Neural progenitor cell (in vitro differentiated cells): ENCODE measurements around the gene TMEM87B. TPM values are rescaled to one million over a fixed set of nuclear protein-coding genes. Genes with fewer than 3 reads are reported as not detected.

Source experiments
- DNase-seq: peaks from one replicate; pipeline ENCODE4 v3.0.0-alpha.2; 2016; ENCODE audit warnings: low spot score
- H2AFZ ChIP-seq: fragments of 200-600 bp; sonication (generic); replicated peaks from 2 replicates; pipeline ENCODE4 v1.6.1; 2016; ENCODE audit warnings: antibody characterized with exemption
- H3F3A ChIP-seq: fragments of 200-600 bp; sonication (generic); 2 replicates; pipeline ENCODE4 v1.6.1; 2016; ENCODE audit warnings: antibody characterized with exemption, low read depth
- H3K27ac ChIP-seq: fragments of 200-600 bp; sonication (generic); 2 replicates; pipeline ENCODE4 v1.5.1; 2016; ENCODE audit warnings: mild to moderate bottlenecking
- H3K27me3 ChIP-seq: fragments of 200-600 bp; sonication (generic); 2 replicates; pipeline ENCODE4 v1.6.1; 2016; ENCODE audit warnings: mild to moderate bottlenecking, moderate library complexity
- H3K36me3 ChIP-seq: fragments of 200-600 bp; sonication (generic); 2 replicates; pipeline ENCODE4 v1.5.1; 2016
- H3K4me1 ChIP-seq: fragments of 200-600 bp; sonication (generic); 2 replicates; pipeline ENCODE4 v1.6.1; 2016; ENCODE audit warnings: mixed run types
- H3K4me2 ChIP-seq: fragments of 200-600 bp; sonication (generic); 2 replicates; pipeline ENCODE4 v1.6.1; 2016
- H3K4me3 ChIP-seq: fragments of 200-600 bp; sonication (generic); 2 replicates; pipeline ENCODE4 v1.5.1; 2016
- H3K79me2 ChIP-seq: fragments of 200-600 bp; sonication (generic); 2 replicates; pipeline ENCODE4 v1.6.1; 2016; ENCODE audit warnings: low read depth
- H3K9ac ChIP-seq: fragments of 200-600 bp; sonication (generic); 2 replicates; pipeline ENCODE4 v1.6.1; 2016
- H3K9me3 ChIP-seq: fragments of 200-600 bp; sonication (generic); 2 replicates; pipeline ENCODE4 v1.5.1; 2016; ENCODE audit warnings: low read depth
- H4K20me1 ChIP-seq: fragments of 200-600 bp; sonication (generic); 2 replicates; pipeline ENCODE4 v1.6.1; 2016; ENCODE audit warnings: low read depth
- H3K27ac Mint-ChIP-seq: 3 replicates; pipeline ENCODE4 v1.8.0; 2021; ENCODE audit warnings: mixed read lengths
- H3K27me3 Mint-ChIP-seq: 2 replicates; pipeline ENCODE4 v1.8.0; 2022; ENCODE audit warnings: low read depth, mild to moderate bottlenecking, inconsistent platforms, moderate library complexity, mixed read lengths; ENCODE audit not compliant: insufficient read depth
- H3K36me3 Mint-ChIP-seq: 3 replicates; pipeline ENCODE4 v1.8.0; 2021; ENCODE audit warnings: mixed read lengths
- H3K4me1 Mint-ChIP-seq: 3 replicates; pipeline ENCODE4 v1.8.0; 2021; ENCODE audit warnings: mixed read lengths
- H3K4me3 Mint-ChIP-seq: 3 replicates; pipeline ENCODE4 v1.8.0; 2021; ENCODE audit warnings: mild to moderate bottlenecking, moderate library complexity, mixed read lengths
- H3K9me3 Mint-ChIP-seq: 3 replicates; pipeline ENCODE4 v1.8.0; 2020; ENCODE audit warnings: mixed read lengths
- CTCF ChIP-seq: fragments of 200-600 bp; sonication (generic); IDR thresholded peaks from 2 replicates; pipeline ENCODE4 v1.5.1; 2017; ENCODE audit warnings: antibody characterized with exemption, mild to moderate bottlenecking
- EZH2 ChIP-seq: fragments of 200-600 bp; sonication (generic); IDR thresholded peaks from 2 replicates; pipeline ENCODE4 v1.6.1; 2017; ENCODE audit warnings: antibody characterized with exemption, mild to moderate bottlenecking, moderate library complexity
- EZH2phosphoT487 ChIP-seq: fragments of 200-600 bp; sonication (generic); IDR thresholded peaks from 2 replicates; pipeline ENCODE4 v1.6.1; 2017; ENCODE audit warnings: antibody characterized with exemption
- total RNA-seq: library from RNA; depleted of rRNA; stranded (reverse); fragments of >200 nt; gene quantifications from 2 replicates; pipeline ENCODE4 v1.2.3, GENCODE V29; 2015; ENCODE audit warnings: low replicate concordance

The TMEM87B gene
- total RNA-seq, 1 donor from 2014 or later, result 34.4 TPM

GRCh38 chr2:112143150-112143549 is 88.1 kb downstream of the TMEM87B start:
- H3K27me3 Mint-ChIP-seq, result peaks cover 4% of the 10 kb centered on the region
- H3K79me2 ChIP-seq, result peaks cover 29% of the 10 kb centered on the region
- no peak overlapping the region for H3K9ac ChIP-seq
- H3K4me2 ChIP-seq, result no peak overlapping the region
- H3K4me3 Mint-ChIP-seq, result no peak overlapping the region
- H3K9me3 Mint-ChIP-seq, result no peaks in the 10 kb centered on the region
- no peak overlapping the region for H3K27ac Mint-ChIP-seq
- no peak overlapping the region for H2AFZ ChIP-seq
- peaks cover 15% of the 10 kb centered on the region for H3K27me3 ChIP-seq
- H3K36me3 ChIP-seq, result peaks cover 4% of the 10 kb centered on the region
- peaks cover 10% of the 10 kb centered on the region for H3K4me1 ChIP-seq
- TF ChIP-seq EZH2phosphoT487, result no peak
- no peak for TF ChIP-seq CTCF
- TF ChIP-seq EZH2, result no peak
- DNase-seq, result no peak
- H3K4me3 ChIP-seq, result no peak overlapping the region
- peaks cover 9% of the 10 kb centered on the region for H3F3A ChIP-seq
- H4K20me1 ChIP-seq, result peaks cover 22% of the 10 kb centered on the region
- H3K36me3 Mint-ChIP-seq, result peaks cover 44% of the 10 kb centered on the region
- no peaks in the 10 kb centered on the region for H3K9me3 ChIP-seq
- H3K4me1 Mint-ChIP-seq, result peaks cover 15% of the 10 kb centered on the region
- H3K27ac ChIP-seq, result no peak overlapping the region

- peaks cover 15% of the 10 kb centered on the region for H3K27me3 ChIP-seq
- H2AFZ ChIP-seq, result no peak overlapping the region
- H3K9me3 ChIP-seq, result no peaks in the 10 kb centered on the region
- peaks cover 14% of the 10 kb centered on the region for H3K4me1 ChIP-seq
- no peak overlapping the region for H3K27ac ChIP-seq
- peaks cover 22% of the 10 kb centered on the region for H4K20me1 ChIP-seq
- no peak overlapping the region for H3K4me3 ChIP-seq
- H3F3A ChIP-seq, result peaks cover 9% of the 10 kb centered on the region
- no peak for TF ChIP-seq EZH2phosphoT487
- TF ChIP-seq CTCF, result no peak
- TF ChIP-seq EZH2, result no peak
- H3K27me3 Mint-ChIP-seq, result peaks cover 4% of the 10 kb centered on the region
- H3K27ac Mint-ChIP-seq, result no peak overlapping the region
- no peak overlapping the region for H3K4me3 Mint-ChIP-seq
- H3K79me2 ChIP-seq, result peaks cover 29% of the 10 kb centered on the region
- no peaks in the 10 kb centered on the region for H3K9me3 Mint-ChIP-seq
- DNase-seq, result no peak
- no peak overlapping the region for H3K9ac ChIP-seq
- peaks cover 4% of the 10 kb centered on the region for H3K36me3 ChIP-seq
- no peak overlapping the region for H3K4me2 ChIP-seq
- peaks cover 55% of the 10 kb centered on the region for H3K36me3 Mint-ChIP-seq
- peaks cover 24% of the 10 kb centered on the region for H3K4me1 Mint-ChIP-seq
Observed at GRCh38 chr2:112144966-112145365, 89.9 kb downstream of the TMEM87B start.

DNA sequence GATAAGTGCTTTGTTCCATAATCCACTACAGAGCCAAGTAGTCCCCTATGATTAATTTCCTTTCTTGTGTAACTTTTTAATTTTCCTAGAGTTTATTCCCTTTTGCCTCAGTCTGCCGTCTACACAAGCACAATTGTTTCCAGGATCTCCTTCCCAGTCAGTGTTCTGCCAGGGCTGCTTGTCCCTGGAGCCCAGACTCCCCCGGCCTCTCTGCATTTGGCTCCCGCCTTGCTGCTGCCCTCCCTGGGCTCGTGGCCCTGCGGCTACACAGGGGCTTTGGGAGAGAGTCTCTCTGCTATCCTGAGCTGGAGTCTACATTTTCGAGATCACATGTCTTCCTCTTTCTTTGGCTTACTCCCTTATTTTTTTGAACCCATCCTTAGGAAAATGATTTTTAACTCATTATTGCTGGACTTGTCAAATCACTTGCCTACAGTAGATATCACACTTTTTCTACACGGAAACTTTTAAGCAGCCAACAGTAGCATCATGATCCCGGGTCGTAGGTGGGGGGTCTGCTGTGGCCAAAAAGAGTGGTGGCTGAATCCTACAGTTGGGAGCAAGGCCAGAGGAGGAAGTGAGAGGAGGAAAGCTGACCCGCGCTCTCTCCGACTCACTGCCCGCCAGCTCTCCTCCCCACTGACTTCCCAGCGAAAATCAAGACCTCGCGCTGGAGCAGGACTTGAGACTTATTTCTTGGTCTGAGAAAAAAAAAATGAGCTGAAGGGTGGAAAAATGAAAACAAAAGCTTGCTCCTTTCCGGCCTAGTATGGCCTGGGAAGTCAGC is 92.5 kb downstream of the TMEM87B start:
- H3K27ac Mint-ChIP-seq, result no peak overlapping the region
- H3K4me3 ChIP-seq, result no peak overlapping the region
- H3K27me3 Mint-ChIP-seq, result peaks cover 2% of the 10 kb centered on the region
- peaks cover 7% of the 10 kb centered on the region for H3K79me2 ChIP-seq
- peaks cover 46% of the 10 kb centered on the region for H3K36me3 Mint-ChIP-seq
- peaks cover 4% of the 10 kb centered on the region for H4K20me1 ChIP-seq
- no peak overlapping the region for H3K9ac ChIP-seq
- no peaks in the 10 kb centered on the region for H3F3A ChIP-seq
- H3K9me3 ChIP-seq, result no peaks in the 10 kb centered on the region
- no peak for DNase-seq
- no peaks in the 10 kb centered on the region for H3K9me3 Mint-ChIP-seq
- H2AFZ ChIP-seq, result no peak overlapping the region
- no peaks in the 10 kb centered on the region for H3K27me3 ChIP-seq
- no peak overlapping the region for H3K4me2 ChIP-seq
- no peak overlapping the region for H3K27ac ChIP-seq
- H3K36me3 ChIP-seq, result no peaks in the 10 kb centered on the region
- H3K4me3 Mint-ChIP-seq, result no peak overlapping the region
- TF ChIP-seq CTCF (no peak), EZH2 (no peak), EZH2phosphoT487 (no peak)
- peaks cover 7% of the 10 kb centered on the region for H3K4me1 ChIP-seq
- peaks cover 20% of the 10 kb centered on the region for H3K4me1 Mint-ChIP-seq
